Measurements from ENCODE around the gene GPR162.
A peak's percentile ranks its signal among the peaks of the same experiment; 100 is the strongest.

Gene GPR162

DNA sequence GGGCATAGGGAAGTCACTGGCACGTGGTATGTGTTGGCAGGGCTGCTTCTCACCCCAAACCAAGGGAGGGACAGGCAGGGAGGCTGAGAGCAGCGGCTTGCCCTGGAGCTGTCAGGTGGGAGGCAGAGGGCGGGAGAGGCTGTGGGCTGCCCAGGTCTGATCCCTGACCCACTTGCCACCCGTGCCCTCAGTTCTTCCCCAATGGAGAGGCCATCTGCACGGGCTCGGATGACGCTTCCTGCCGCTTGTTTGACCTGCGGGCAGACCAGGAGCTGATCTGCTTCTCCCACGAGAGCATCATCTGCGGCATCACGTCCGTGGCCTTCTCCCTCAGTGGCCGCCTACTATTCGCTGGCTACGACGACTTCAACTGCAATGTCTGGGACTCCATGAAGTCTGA lies 23.8 kb downstream of the GPR162 start:
- TF ChIP-seq, protein P1, sequence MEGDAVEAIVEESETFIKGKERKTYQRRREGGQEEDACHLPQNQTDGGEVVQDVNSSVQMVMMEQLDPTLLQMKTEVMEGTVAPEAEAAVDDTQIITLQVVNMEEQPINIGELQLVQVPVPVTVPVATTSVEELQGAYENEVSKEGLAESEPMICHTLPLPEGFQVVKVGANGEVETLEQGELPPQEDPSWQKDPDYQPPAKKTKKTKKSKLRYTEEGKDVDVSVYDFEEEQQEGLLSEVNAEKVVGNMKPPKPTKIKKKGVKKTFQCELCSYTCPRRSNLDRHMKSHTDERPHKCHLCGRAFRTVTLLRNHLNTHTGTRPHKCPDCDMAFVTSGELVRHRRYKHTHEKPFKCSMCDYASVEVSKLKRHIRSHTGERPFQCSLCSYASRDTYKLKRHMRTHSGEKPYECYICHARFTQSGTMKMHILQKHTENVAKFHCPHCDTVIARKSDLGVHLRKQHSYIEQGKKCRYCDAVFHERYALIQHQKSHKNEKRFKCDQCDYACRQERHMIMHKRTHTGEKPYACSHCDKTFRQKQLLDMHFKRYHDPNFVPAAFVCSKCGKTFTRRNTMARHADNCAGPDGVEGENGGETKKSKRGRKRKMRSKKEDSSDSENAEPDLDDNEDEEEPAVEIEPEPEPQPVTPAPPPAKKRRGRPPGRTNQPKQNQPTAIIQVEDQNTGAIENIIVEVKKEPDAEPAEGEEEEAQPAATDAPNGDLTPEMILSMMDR (IDR thresholded peaks at IDR 0.05): no peak
- TF ChIP-seq ZFX (IDR thresholded peaks at IDR 0.05; ENCODE audit: borderline replicate concordance): no peak
- no peak overlapping the region for H3K27ac ChIP-seq

- TF ChIP-seq, protein P1 (IDR thresholded peaks at IDR 0.05): no peak
- TF ChIP-seq ZFX (IDR thresholded peaks at IDR 0.05; ENCODE audit: borderline replicate concordance): no peak
- peak overlapping the region; percentile 99 for H3K27ac ChIP-seq
Measured at GRCh38 chr12:6846316-6846869, 24.8 kb downstream of the GPR162 start.

DNA sequence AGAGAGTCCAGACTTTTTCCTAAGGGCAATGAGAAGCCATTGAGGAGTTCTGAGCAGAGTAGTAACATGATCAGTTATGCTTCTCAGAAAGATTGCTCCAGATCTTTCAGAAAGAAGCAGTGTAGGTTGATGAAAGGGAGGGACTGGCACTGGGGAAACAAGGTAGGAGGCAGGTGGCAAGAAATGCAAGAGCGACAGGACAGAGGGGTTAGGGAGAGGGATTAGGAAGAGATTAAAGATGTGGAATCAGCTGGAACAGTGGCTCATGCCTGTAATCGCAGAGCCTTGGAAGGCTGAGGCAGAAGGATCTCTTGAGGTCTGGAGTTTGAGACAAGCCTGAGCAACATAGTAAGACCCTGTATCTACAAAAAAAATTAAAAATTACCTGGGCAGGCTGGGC lies 26.1 kb downstream of the GPR162 start:
- H3K27ac ChIP-seq: peak overlapping the region; percentile 99
- TF ChIP-seq, protein P1 (IDR thresholded peaks at IDR 0.05): no peak
- no peak for TF ChIP-seq ZFX (IDR thresholded peaks at IDR 0.05; ENCODE audit: borderline replicate concordance)

GRCh38 chr12:6849427-6849826 lies 27.8 kb downstream of the GPR162 start:
- TF ChIP-seq ZFX (IDR thresholded peaks at IDR 0.05; ENCODE audit: borderline replicate concordance): no peak
- TF ChIP-seq, protein P1 (IDR thresholded peaks at IDR 0.05): no peak

DNA sequence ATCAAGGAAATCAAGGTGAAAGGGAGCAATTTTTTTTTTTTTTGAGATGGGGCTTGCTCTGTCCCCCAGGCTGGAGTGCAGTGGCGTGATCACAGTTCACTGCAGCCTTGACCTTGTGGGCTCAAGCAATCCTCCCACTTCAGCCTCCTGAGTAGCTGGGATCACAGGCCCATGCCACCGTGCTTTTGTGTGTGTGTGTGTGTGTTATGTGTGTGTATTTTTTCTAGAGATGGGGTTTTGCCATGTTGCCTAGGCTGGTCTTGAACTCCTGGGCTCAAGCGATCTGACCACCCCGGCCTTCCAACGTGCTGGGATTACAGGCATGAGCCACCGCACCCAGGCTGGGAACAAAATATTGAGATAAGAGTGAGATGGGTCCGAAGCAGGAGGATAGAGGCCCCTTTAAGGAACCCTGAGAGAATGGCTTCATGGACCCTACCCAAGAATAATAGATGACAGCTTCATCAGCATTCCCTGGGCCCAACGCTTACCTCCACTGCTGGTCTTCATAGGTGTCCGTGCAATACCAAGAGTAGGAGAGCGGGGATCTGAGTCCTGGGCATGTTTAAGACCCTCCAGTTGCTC lies 28.4 kb downstream of the GPR162 start:
- peak overlapping the region; percentile 99 for H3K27ac ChIP-seq
- TF ChIP-seq ZFX (IDR thresholded peaks at IDR 0.05; ENCODE audit: borderline replicate concordance): no peak
- TF ChIP-seq, protein P1 (IDR thresholded peaks at IDR 0.05): no peak

More at GRCh38 chr12:6849427-6849826, 27.8 kb downstream of the GPR162 start:
- peak overlapping the region; percentile 99 for H3K27ac ChIP-seq

- peak overlapping the region; percentile 99 for H3K27ac ChIP-seq
- TF ChIP-seq, protein P1 (IDR thresholded peaks at IDR 0.05): no peak
- no peak for TF ChIP-seq ZFX (IDR thresholded peaks at IDR 0.05; ENCODE audit: borderline replicate concordance)
Measured at GRCh38 chr12:6850796-6851152, 29.2 kb downstream of the GPR162 start.

- TF ChIP-seq, protein P1 (IDR thresholded peaks at IDR 0.05): no peak
- TF ChIP-seq ZFX (IDR thresholded peaks at IDR 0.05; ENCODE audit: borderline replicate concordance): no peak
Measured at GRCh38 chr12:6851153-6851920, 29.7 kb downstream of the GPR162 start, which contains the start of gene CDCA3. TSS of gene CDCA3 (minus strand) at chr12:6851286. CDS start at chr12:6850952, 334 bp downstream.

More at GRCh38 chr12:6851153-6851920, 29.7 kb downstream of the GPR162 start, which contains the start of gene CDCA3:
- peak within 1 kb of the TSS; percentile 99 for H3K27ac ChIP-seq

Data from 22Rv1 (cell line).